Pancreas (tissue), 10 donors: ENCODE data around the gene B4GALT1. TPM values are rescaled to one million over a fixed set of nuclear protein-coding genes. Genes with fewer than 3 reads are reported as not detected.

Experiments
- ATAC-seq, 4 donors: fragments of 200-7000 bp; cut with Tn5 transposase; one replicate each; pipeline versions ENCODE4 v1.8.0 to v1.9.1; 2020; ENCODE audit warnings: mild to moderate bottlenecking in 4 of 4, moderate library complexity in 4 of 4
- DNase-seq, 6 donors: peaks; one replicate each; pipeline ENCODE4 v3.0.0-alpha.2; 2020
- FAIRE-seq: peaks from 2 replicates; lab custom pipeline; 2012; peaks lifted over from hg19 to GRCh38; lab: Jason Lieb, UNC
- H3K27ac ChIP-seq, 4 donors: fragments of 200-600 bp; sonication (generic); 1 replicate in 3 of 4; 2 replicates in 1 of 4; pipeline versions ENCODE4 v1.5.0 to v1.8.0; 2020
- H3K27me3 ChIP-seq, 4 donors: fragments of 200-600 bp; one replicate each; pipeline ENCODE4 v1.8.0; 2021
- H3K36me3 ChIP-seq, 3 donors: fragments of 200-600 bp; sonication (generic) in 1 of 3; one replicate each; pipeline versions ENCODE4 v1.5.0 to v1.8.0; 2020 to 2021
- H3K4me1 ChIP-seq, 3 donors: fragments of 200-600 bp; one replicate each; pipeline ENCODE4 v1.8.0; 2021
- H3K4me3 ChIP-seq, 4 donors: fragments of 200-600 bp; sonication (generic) in 2 of 4; one replicate each; pipeline versions ENCODE4 v1.5.0 to v1.8.0; 2020 to 2021
- H3K9me3 ChIP-seq, 4 donors: fragments of 200-600 bp; one replicate each; pipeline ENCODE4 v1.8.0; 2021
- CTCF ChIP-seq, 4 donors: fragments of 200-600 bp; sonication (generic) in 3 of 4; IDR thresholded peaks; one replicate each; pipeline versions ENCODE4 v1.5.0 to v1.8.0; 2021; ENCODE audit warnings: antibody characterized with exemption in 4 of 4
- WGBS, 2 donors: extraction: QIAGEN DNeasy Blood & Tissue Kit; methylation state at CpG; one replicate each; pipeline ENCODE4 v1.1.7; 2013; 5-methylcytosine and 5-hydroxymethylcytosine counted together
- intact Hi-C, 3 donors: fragments of 100-400 bp; cut with DNase I; formaldehyde crosslinking; loops; one replicate each; pipeline versions ENCODE4 v1.11.1 to v1.14.2; 2022
- polyA plus RNA-seq, 2 donors: library from polyadenylated mRNA; stranded (reverse); fragments of 200-250 nt; gene quantifications; one replicate each; pipeline ENCODE4 v1.2.3, GENCODE V29; 2013
- total RNA-seq, 6 donors: library from RNA; stranded (reverse); fragmentation: NEBNext Ultra II Directional in 4 of 6; extraction: Animal tissue kit (Norgen Biotek cat#: 25700) in 4 of 6; gene quantifications; one replicate each; pipeline versions ENCODE4 v1.2.1 to v1.2.4, GENCODE V29; 2021 to 2023
- donor health status: healthy with polysubstance abuse.
- donor health status: DM: no; HTN: no; CAD: no; lungs with moderate emphysema.
- donor health status: DM: no; HTN: no; CAD: no.
- donor health status: control.
- donor health status: control.
- donor health status: Bipolar disorder and iron deficiency.
- donor health status: DM: yes; HTN: yes; CAD: no.
- donor health status: DM: no; HTN: no; CAD: no.
- donor health status: DM: no; HTN: no; CAD: no.
- donor health status: DM: yes; HTN: yes; CAD: no.

B4GALT1 gene
- total and polyA plus RNA-seq, 8 donors, result 9.7 to 54.2 (median 24.4) TPM

GRCh38 chr9:33065157-33066076 lies 101.7 kb downstream of the B4GALT1 start:
- Histone ChIP-seq H3K36me3 (peaks cover 0 to 36% (median 16%) of the 10 kb centered on the region in 3 donors), H3K9me3 (no peaks in the 10 kb centered on the region), H3K27ac (no peak overlapping the region), H3K27me3 (no peaks in the 10 kb centered on the region), H3K4me1 (no peaks in the 10 kb centered on the region), H3K4me3 (no peak overlapping the region)
- peak in 1 of 4 donors; percentile 31 for ATAC-seq
- no peak for FAIRE-seq
- intact Hi-C loops, result no loop called here
- DNase-seq, result no peak
- no peak for TF ChIP-seq CTCF (IDR thresholded peaks at IDR 0.05)
- 84 to 91% methylated on average over 5 of the region's 5 CpGs for WGBS, 2 donors

Other genes with a start within 250 kb of the B4GALT1 start
- 10 to 100 TPM in 5 of 6 donors, 1 to 10 TPM in 1; 8.2 to 13.1 (median 11.8) TPM for gene APTX, start 165.7 kb downstream of the B4GALT1 start, total RNA-seq
- 10 to 100 TPM; 20.9 to 23.9 TPM for gene APTX, start 165.7 kb downstream of the B4GALT1 start, polyA plus RNA-seq
- 10 to 100 TPM; 25.1 to 65.5 (median 34.4) TPM for gene DNAJA1, start 142.1 kb downstream of the B4GALT1 start, total RNA-seq
- gene DNAJA1, start 142.1 kb downstream of the B4GALT1 start, polyA plus RNA-seq, result 10 to 100 TPM; 21.2 to 48.2 TPM
- 10 to 100 TPM in 1 of 6 donors, 1 to 10 TPM in 5; 4.5 to 10.3 (median 7.0) TPM for gene SMU1, start 90.7 kb downstream of the B4GALT1 start, total RNA-seq
- gene SMU1, start 90.7 kb downstream of the B4GALT1 start, polyA plus RNA-seq, result 1 to 10 TPM; 3.5 to 6.5 TPM
- 1 to 10 TPM in 1 of 6 donors, not detected in 5; 1.4 TPM for gene SPINK4, start 72.8 kb upstream of the B4GALT1 start, total RNA-seq
- 1 to 10 TPM; 1.5 to 9.2 TPM for gene SPINK4, start 72.8 kb upstream of the B4GALT1 start, polyA plus RNA-seq
- gene BAG1, start 97.4 kb upstream of the B4GALT1 start, total RNA-seq, result 10 to 100 TPM; 48.5 to 99.6 (median 53.3) TPM
- gene BAG1, start 97.4 kb upstream of the B4GALT1 start, polyA plus RNA-seq, result 10 to 100 TPM; 38.2 to 67.7 TPM
- 10 to 100 TPM; 14.1 to 29.3 (median 16.8) TPM for gene CHMP5, start 97.7 kb upstream of the B4GALT1 start, total RNA-seq
- gene CHMP5, start 97.7 kb upstream of the B4GALT1 start, polyA plus RNA-seq, result 10 to 100 TPM; 19.0 to 39.2 TPM
- gene NFX1, start 123.2 kb upstream of the B4GALT1 start, total RNA-seq, result 10 to 100 TPM; 15.8 to 19.2 (median 17.3) TPM
- gene NFX1, start 123.2 kb upstream of the B4GALT1 start, polyA plus RNA-seq, result 10 to 100 TPM in 1 of 2 donors, 1 to 10 TPM in 1; 8.2 to 14.5 TPM
- 1 to 10 TPM; 1.0 to 3.8 (median 2.0) TPM for gene AQP7, start 235.2 kb upstream of the B4GALT1 start, total RNA-seq
- gene AQP7, start 235.2 kb upstream of the B4GALT1 start, polyA plus RNA-seq, result 10 to 100 TPM in 1 of 2 donors, 1 to 10 TPM in 1; 7.1 to 12.0 TPM